Liver (tissue), 9 donors: ENCODE data around the gene CIDEA. TPM values are rescaled to one million over a fixed set of nuclear protein-coding genes. Genes with fewer than 3 reads are reported as not detected.

Source experiments
- DNase-seq: peaks from one replicate; pipeline ENCODE4 v3.0.0-alpha.2; 2017; ENCODE audit warnings: low spot score
- H3K27ac ChIP-seq, 2 donors: one replicate each; pipeline ENCODE4 v1.7.0; 2013; ENCODE audit warnings: inconsistent platforms in 2 of 2, low read length in 2 of 2, control low read depth in 1 of 2, low read depth in 1 of 2, mild to moderate bottlenecking in 1 of 2
- H3K27me3 ChIP-seq, 4 donors: one replicate each; pipeline versions ENCODE4 v1.6.1 to v1.7.0; 2013; ENCODE audit warnings: low read length in 3 of 4, inconsistent platforms in 1 of 4, mild to moderate bottlenecking in 1 of 4, moderate library complexity in 1 of 4; ENCODE audit not compliant: control insufficient read depth in 4 of 4, insufficient read depth in 4 of 4
- H3K36me3 ChIP-seq, 4 donors: one replicate each; pipeline versions ENCODE4 v1.6.1 to v1.7.0; 2013; ENCODE audit warnings: low read length in 3 of 4, mild to moderate bottlenecking in 3 of 4, low read depth in 1 of 4, moderate library complexity in 1 of 4; ENCODE audit not compliant: control insufficient read depth in 4 of 4, insufficient read depth in 3 of 4
- H3K4me1 ChIP-seq, 4 donors: one replicate each; pipeline versions ENCODE4 v1.6.1 to v1.7.0; 2013; ENCODE audit warnings: low read length in 3 of 4, mild to moderate bottlenecking in 3 of 4, moderate library complexity in 1 of 4; ENCODE audit not compliant: control insufficient read depth in 4 of 4, insufficient read depth in 4 of 4
- H3K4me3 ChIP-seq, 3 donors: one replicate each; pipeline versions ENCODE4 v1.6.1 to v1.7.0; 2013; ENCODE audit warnings: low read length in 3 of 3, control low read depth in 1 of 3, low read depth in 1 of 3, mild to moderate bottlenecking in 1 of 3
- H3K9ac ChIP-seq, 2 donors: one replicate each; pipeline ENCODE4 v1.7.0; 2013; ENCODE audit warnings: low read length in 2 of 2, mild to moderate bottlenecking in 2 of 2, moderate library complexity in 2 of 2, control low read depth in 1 of 2, low read depth in 1 of 2
- H3K9me3 ChIP-seq, 4 donors: one replicate each; pipeline versions ENCODE4 v1.6.1 to v1.7.0; 2013; ENCODE audit warnings: low read length in 3 of 4; ENCODE audit not compliant: control insufficient read depth in 4 of 4
- EGR1 ChIP-seq, 2 donors: IDR thresholded peaks; 2 replicates each; pipeline ENCODE4 v1.6.1; 2016 to 2018; ENCODE audit warnings: antibody characterized with exemption in 2 of 2, low read depth in 2 of 2
- FOXA1 ChIP-seq: IDR thresholded peaks from 2 replicates; pipeline ENCODE4 v1.6.1; 2016; ENCODE audit warnings: antibody characterized with exemption
- FOXA2 ChIP-seq: IDR thresholded peaks from 2 replicates; pipeline ENCODE4 v1.6.1; 2016; ENCODE audit warnings: antibody characterized with exemption
- HNF4A ChIP-seq, 2 donors: conservative IDR thresholded peaks; 2 replicates each; pipeline ENCODE4 v1.6.1; 2016; ENCODE audit warnings: antibody characterized with exemption in 2 of 2, mild to moderate bottlenecking in 2 of 2
- HNF4G ChIP-seq: IDR thresholded peaks from 2 replicates; pipeline ENCODE4 v1.6.1; 2016; ENCODE audit warnings: antibody characterized with exemption
- JUND ChIP-seq, 2 donors: IDR thresholded peaks; 2 replicates each; pipeline ENCODE4 v1.6.1; 2016; ENCODE audit warnings: antibody characterized with exemption in 2 of 2
- NR2F2 ChIP-seq: IDR thresholded peaks from 2 replicates; pipeline ENCODE4 v1.6.1; 2016; ENCODE audit warnings: antibody characterized with exemption
- RAD21 ChIP-seq, 2 donors: IDR thresholded peaks; 2 replicates each; pipeline ENCODE4 v1.6.1; 2016; ENCODE audit warnings: antibody characterized with exemption in 2 of 2, mild to moderate bottlenecking in 2 of 2
- REST ChIP-seq: IDR thresholded peaks from 2 replicates; pipeline ENCODE4 v1.6.1; 2016; ENCODE audit warnings: antibody characterized with exemption, mild to moderate bottlenecking
- RXRA ChIP-seq, 2 donors: IDR thresholded peaks; 2 replicates each; pipeline ENCODE4 v1.6.1; 2017 to 2018; ENCODE audit warnings: antibody characterized with exemption in 2 of 2, mild to moderate bottlenecking in 1 of 2
- SP1 ChIP-seq: IDR thresholded peaks from 2 replicates; pipeline ENCODE4 v1.6.1; 2018; ENCODE audit warnings: antibody characterized with exemption, mild to moderate bottlenecking
- TAF1 ChIP-seq: conservative IDR thresholded peaks from 2 replicates; pipeline ENCODE4 v1.6.1; 2016; ENCODE audit warnings: antibody characterized with exemption, mild to moderate bottlenecking
- YY1 ChIP-seq: IDR thresholded peaks from 2 replicates; pipeline ENCODE4 v1.6.1; 2016; ENCODE audit warnings: antibody characterized with exemption, mild to moderate bottlenecking
- ZBTB33 ChIP-seq: IDR thresholded peaks from 2 replicates; pipeline ENCODE4 v1.6.1; 2016; ENCODE audit warnings: antibody characterized with exemption
- WGBS: extraction: QIAGEN DNeasy Blood & Tissue Kit; methylation state at CpG from one replicate; pipeline ENCODE4 v1.1.7; 2013; 5-methylcytosine and 5-hydroxymethylcytosine counted together
- polyA plus RNA-seq, 2 donors: library from polyadenylated mRNA; stranded (reverse) in 1 of 2; unstranded in 1 of 2; fragments of 200-250 nt in 1 of 2; fragments of >200 nt in 1 of 2; fragmentation: Nextera tagmentation in 1 of 2; extraction: Ambion mirVana in 1 of 2; gene quantifications; one replicate each; pipeline versions ENCODE4 v1.2.1 to v1.2.3, GENCODE V29; 2013 to 2015
- total RNA-seq, 2 donors: library from RNA; depleted of rRNA; stranded (reverse); fragments of >200 nt; gene quantifications; one replicate each; pipeline ENCODE4 v1.2.3, GENCODE V29; 2014
- TF ChIP-seq, protein P1 (sequence below): IDR thresholded peaks from 2 replicates; pipeline ENCODE4 v1.6.1; 2016; ENCODE audit warnings: antibody characterized with exemption
- TF ChIP-seq, protein P2 (sequence below): fragments of 150-350 bp; IDR thresholded peaks from 2 replicates; pipeline ENCODE4 v1.5.1; 2017; ENCODE audit warnings: improper control_type of control experiment, low read depth, low read length; ENCODE audit not compliant: missing input control
- TF ChIP-seq, protein P3 (sequence below): IDR thresholded peaks from 2 replicates; pipeline ENCODE4 v1.6.1; 2016; ENCODE audit warnings: antibody characterized with exemption
- donor health status: healthy.
- donor health status: healthy.
- donor health status: healthy.
- donor health status: healthy.
- donor health status: healthy.

The CIDEA gene
- total and polyA plus RNA-seq, 4 donors: not detected

DNA sequence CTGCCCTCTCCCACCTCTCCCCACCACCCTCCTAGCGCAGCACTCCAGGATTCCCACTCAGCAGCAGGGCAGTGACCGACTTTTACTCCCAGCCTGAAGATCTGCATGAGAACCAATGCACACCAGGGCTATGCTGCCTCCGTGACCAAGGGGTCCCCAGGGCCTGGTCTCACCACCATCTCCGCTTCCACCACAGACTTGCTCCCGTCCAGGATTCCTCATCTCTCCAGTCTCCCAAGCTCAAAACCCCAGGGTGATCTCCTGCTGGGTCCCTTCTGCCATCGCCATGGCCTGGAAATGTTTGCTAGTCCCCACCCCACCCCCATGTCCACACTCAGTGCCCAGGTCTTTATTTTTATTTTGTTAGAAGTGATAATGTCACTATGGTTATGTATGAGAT, 2.1 kb upstream of the CIDEA start:
- TF ChIP-seq FOXA2 (no peak), SP1 (no peak), NR2F2 (no peak), EGR1 (IDR thresholded peaks at IDR 0.05; ENCODE audit: low read depth in 2 of 2) (no peak), HNF4G (no peak), HNF4A (conservative IDR thresholded peaks at IDR 0.05) (no peak), RAD21 (IDR thresholded peaks at IDR 0.05) (no peak), TAF1 (no peak), JUND (IDR thresholded peaks at IDR 0.05) (no peak)
- TF ChIP-seq, protein P1, sequence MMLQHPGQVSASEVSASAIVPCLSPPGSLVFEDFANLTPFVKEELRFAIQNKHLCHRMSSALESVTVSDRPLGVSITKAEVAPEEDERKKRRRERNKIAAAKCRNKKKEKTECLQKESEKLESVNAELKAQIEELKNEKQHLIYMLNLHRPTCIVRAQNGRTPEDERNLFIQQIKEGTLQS: no peak
- TF ChIP-seq, protein P2, sequence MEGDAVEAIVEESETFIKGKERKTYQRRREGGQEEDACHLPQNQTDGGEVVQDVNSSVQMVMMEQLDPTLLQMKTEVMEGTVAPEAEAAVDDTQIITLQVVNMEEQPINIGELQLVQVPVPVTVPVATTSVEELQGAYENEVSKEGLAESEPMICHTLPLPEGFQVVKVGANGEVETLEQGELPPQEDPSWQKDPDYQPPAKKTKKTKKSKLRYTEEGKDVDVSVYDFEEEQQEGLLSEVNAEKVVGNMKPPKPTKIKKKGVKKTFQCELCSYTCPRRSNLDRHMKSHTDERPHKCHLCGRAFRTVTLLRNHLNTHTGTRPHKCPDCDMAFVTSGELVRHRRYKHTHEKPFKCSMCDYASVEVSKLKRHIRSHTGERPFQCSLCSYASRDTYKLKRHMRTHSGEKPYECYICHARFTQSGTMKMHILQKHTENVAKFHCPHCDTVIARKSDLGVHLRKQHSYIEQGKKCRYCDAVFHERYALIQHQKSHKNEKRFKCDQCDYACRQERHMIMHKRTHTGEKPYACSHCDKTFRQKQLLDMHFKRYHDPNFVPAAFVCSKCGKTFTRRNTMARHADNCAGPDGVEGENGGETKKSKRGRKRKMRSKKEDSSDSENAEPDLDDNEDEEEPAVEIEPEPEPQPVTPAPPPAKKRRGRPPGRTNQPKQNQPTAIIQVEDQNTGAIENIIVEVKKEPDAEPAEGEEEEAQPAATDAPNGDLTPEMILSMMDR: no peak
- TF ChIP-seq, protein P3, sequence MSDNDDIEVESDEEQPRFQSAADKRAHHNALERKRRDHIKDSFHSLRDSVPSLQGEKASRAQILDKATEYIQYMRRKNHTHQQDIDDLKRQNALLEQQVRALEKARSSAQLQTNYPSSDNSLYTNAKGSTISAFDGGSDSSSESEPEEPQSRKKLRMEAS: no peak
- H3K36me3 ChIP-seq: no peaks in the 10 kb centered on the region
- H3K9ac ChIP-seq: no peak overlapping the region
- no peak overlapping the region for H3K27ac ChIP-seq
- 85% methylated on average over 6 of the region's 6 CpGs for WGBS
- DNase-seq: no peak
- peaks cover 0 to 6% (median 2%) of the 10 kb centered on the region in 4 donors for H3K27me3 ChIP-seq
- no peak overlapping the region for H3K4me3 ChIP-seq
- no peaks in the 10 kb centered on the region for H3K9me3 ChIP-seq
- H3K4me1 ChIP-seq: peaks cover 6 to 11% (median 8%) of the 10 kb centered on the region in 4 donors

GRCh38 chr18:12253027-12253426, 1.1 kb upstream of the CIDEA start:
- Histone ChIP-seq H3K9me3 (no peaks in the 10 kb centered on the region), H3K27ac (no peak overlapping the region), H3K9ac (no peak overlapping the region), H3K4me3 (no peak overlapping the region), H3K27me3 (peaks cover 0 to 6% (median 2%) of the 10 kb centered on the region in 4 donors), H3K4me1 (peaks cover 6 to 16% (median 8%) of the 10 kb centered on the region in 4 donors), H3K36me3 (no peaks in the 10 kb centered on the region)
- TF ChIP-seq YY1: no peak
- TF ChIP-seq SP1: no peak
- TF ChIP-seq NR2F2: no peak
- TF ChIP-seq HNF4G: no peak
- TF ChIP-seq RXRA (IDR thresholded peaks at IDR 0.05): no peak
- no peak for TF ChIP-seq HNF4A (conservative IDR thresholded peaks at IDR 0.05)
- no peak for TF ChIP-seq FOXA1
- TF ChIP-seq EGR1 (IDR thresholded peaks at IDR 0.05; ENCODE audit: low read depth in 2 of 2): no peak
- no peak for TF ChIP-seq ZBTB33
- TF ChIP-seq, protein P2: no peak
- no peak for TF ChIP-seq REST
- no peak for DNase-seq
- 32% methylated on average over 11 of the region's 11 CpGs for WGBS
